SKM-1 treated with dmso at 0.1 percent for 144 hours (cell line): ENCODE data around the gene TPPP2.
"Not testable (repeated sequence)": the region's sequence is repeated elsewhere in the genome, so short reads cannot be mapped to it uniquely, and the experiment has no call there.

ENCODE experiments used
- DNase-seq: peaks from one replicate; lab custom pipeline; 2025; ENCODE audit not compliant: unreplicated experiment; lab: John Stamatoyannopoulos, UW

Gene TPPP2

DNA sequence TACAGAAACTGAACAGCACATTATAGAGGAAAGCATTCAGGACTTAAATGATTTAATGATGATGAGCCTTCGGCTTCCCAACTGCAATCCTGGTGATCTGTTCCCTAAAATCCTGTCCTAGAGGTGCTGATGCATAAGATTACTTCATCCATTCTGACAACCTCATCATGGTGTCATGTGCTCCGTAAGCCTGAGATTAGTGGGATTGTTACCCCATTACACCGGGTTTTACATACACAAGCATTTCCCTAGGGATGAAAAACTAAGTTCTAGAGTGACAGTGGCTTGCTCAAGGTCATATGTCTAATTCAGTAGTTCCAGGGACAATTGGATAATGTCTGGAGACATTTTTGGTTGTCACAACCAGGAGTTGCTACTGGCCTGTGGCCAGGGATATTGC lies 7.1 kb downstream of the TPPP2 start:
- DNase-seq, result no peak

DNA sequence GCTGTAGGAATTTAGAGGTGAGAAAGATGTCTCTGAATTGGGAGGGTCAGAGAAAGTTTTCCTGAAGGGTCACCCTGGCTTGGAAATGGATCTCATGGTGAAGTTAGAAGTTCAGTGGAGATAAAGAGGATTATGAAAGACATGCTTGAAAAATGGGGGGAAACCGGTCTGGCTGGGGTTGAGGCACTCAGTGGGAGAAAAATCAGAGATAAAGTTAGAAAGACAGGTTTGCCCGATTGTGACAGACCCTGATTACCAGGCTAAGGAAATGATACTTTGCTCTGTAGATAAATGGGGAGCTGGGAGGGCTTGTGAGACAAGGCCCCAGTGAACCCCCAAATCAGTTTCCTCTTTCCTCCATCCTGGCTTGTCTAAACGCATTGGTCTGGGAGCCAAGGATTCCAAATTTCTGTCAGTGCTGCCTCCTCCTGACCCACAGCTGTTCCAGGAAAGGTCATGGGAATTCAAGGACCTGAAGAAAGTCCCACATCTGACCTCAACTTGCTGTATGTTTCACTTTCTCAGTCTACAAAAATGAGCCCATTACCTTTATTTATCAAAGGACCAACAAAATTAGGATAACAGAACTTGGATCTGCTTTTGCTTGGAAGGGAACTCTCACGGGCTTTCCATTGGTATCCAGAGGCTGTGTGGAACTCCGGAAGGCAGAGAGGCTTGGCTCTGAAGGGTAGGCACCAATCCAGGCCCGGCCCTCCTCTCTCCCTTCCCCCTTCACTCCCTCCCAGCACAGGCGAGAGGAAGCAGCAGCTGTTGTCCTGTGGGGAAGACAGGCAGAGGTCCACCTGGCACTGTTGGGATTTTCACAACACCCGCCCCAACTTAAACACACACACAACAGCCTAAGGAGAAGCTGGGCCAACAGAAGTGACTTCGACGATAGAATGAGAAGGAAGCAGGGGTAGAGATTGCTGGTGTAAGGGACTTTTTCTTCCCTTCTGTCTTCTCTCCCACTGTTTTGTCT lies 8.7 kb downstream of the TPPP2 start:
- DNase-seq, result no peak

DNA sequence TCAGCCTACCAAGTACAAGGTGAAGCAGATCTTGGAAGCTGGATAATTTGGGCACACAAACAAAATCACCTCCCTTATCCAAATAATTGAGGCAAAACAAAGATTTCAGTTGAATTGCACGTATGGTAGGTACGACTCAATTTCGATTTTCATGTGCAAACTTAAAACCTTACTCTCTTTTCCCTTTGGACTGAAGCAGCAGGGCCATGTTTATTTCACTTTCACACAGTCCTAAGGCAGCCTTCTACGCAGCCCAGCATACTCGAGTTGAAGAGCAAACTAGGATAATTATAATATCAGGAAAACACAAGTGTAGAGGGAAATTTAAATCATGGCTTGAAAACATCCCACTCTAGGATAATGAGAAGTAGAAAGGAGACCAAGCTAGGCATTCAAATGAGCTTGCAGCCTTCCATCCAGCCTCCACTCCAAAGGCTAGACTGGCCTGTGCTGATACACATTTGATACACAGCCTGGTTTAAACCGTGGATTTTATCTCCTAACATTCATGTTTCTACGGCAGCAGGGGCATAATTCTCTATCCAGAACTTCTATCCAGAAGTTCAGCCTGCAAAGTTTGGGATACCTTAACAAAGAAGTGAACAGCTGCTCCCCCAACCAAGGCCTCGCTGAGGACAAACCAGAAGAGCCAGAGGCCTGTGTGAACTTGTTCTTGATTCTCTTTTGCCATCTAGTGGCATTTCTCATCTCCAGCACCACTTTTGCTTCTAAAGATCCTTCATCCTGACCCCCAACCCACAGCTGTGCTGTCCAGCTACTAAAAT lies 9.8 kb downstream of the TPPP2 start:
- peak; percentile 27 for DNase-seq

DNA sequence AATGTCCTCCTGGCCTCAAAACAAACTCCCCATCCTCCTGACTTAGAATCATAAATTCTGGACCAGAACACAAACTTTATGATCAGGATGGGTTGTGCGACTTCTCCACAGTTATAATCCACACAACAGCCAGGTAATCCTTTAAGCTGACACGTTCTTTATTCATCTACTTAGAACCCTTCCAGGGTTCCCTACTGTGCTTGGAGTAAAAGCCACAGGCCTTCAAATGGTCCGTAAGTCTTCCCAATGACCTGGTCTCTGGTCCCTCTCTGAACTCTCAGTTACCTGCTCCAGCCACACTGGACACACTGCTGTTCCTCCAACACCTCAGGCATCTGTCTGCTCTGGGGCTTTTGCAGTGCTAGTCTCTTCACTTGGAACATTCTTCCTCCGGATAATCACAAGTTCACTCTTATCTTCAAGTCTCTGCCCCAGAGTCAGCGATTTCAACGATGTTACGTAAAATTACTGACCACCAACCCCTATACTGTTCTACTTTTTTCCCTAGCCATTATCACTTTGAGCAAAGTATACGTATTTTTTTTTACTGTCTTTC lies 10.4 kb downstream of the TPPP2 start:
- no peak for DNase-seq

DNA sequence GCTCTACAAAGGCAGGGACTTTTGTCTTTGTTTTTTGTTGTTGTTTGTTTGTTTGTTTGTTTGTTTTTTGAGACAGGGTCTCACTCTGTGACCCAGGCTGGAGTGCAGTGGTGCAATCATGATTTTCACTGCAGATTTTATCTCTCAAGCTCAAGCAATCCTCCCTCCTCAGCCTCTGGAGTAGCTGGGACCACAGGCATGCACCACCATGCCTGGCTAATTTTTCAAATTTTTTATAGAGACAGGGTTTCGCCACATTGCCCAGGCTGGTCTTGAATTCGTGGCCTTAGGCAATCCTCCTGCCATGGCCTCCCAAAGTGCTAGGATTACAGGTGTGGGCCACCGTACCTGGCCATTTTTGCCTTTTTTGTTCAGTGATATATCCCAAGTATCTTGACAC lies 10.9 kb downstream of the TPPP2 start:
- not testable (repeated sequence) for DNase-seq

DNA sequence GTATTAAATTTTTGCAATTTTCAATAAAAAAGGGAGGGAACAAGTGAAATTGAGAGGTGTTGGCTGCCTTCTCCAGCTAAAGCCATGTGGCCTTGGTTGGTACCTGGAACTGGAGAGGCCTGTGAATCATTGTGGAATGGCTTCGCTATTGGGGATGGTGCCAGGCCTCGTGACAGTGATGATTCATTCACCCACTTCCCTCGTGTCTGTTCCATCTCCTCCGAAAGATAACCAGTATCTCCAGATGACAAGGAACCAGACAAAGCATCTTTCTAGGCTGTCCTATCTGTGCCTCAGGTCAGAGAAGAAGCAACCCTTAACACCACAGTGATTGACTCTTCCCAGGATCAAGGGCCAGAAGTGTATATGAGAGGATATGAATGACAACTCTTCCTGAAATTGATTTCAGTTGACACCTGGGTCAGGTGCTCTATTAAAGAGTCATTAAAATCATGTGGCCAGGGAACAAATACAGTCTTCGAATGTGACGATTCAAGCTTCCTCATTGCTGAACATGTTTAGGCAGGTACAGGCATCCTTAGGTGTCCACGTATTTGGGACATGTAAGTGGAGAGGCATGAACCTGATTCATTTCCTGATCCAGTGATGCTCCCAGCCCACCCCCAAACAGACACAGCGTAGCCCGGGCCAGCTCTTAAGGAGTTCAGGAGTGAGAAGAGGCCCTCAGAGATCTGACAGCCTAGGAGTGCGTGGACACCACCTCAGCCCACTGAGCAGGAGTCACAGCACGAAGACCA lies 11.8 kb downstream of the TPPP2 start, which contains the start of gene RNASE7:
TSS of gene RNASE7 (plus strand) at position 687 of the 758 bp plus-strand sequence. CDS start 631 bp downstream, outside the sequence.
- DNase-seq, result no peak

DNA sequence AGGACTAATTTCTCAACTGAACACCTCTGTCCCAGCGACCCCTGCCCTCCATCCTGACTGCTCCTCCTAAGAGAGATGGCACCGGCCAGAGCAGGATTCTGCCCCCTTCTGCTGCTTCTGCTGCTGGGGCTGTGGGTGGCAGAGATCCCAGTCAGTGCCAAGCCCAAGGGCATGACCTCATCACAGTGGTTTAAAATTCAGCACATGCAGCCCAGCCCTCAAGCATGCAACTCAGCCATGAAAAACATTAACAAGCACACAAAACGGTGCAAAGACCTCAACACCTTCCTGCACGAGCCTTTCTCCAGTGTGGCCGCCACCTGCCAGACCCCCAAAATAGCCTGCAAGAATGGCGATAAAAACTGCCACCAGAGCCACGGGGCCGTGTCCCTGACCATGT lies 12.9 kb downstream of the TPPP2 start:
- no peak for DNase-seq

DNA sequence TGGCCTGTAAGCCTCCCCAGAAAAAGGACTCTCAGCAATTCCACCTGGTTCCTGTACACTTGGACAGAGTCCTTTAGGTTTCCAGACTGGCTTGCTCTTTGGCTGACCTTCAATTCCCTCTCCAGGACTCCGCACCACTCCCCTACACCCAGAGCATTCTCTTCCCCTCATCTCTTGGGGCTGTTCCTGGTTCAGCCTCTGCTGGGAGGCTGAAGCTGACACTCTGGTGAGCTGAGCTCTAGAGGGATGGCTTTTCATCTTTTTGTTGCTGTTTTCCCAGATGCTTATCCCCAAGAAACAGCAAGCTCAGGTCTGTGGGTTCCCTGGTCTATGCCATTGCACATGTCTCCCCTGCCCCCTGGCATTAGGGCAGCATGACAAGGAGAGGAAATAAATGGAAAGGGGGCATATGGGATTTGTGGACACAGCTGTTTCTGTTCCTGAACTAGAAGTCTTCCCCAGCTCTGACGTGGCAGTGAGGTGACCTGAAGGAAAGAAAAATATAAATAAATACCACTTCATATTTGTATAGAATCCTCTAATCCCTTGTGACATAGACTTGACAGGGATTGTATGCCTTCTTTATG lies 13.5 kb downstream of the TPPP2 start:
- DNase-seq, result no peak

DNA sequence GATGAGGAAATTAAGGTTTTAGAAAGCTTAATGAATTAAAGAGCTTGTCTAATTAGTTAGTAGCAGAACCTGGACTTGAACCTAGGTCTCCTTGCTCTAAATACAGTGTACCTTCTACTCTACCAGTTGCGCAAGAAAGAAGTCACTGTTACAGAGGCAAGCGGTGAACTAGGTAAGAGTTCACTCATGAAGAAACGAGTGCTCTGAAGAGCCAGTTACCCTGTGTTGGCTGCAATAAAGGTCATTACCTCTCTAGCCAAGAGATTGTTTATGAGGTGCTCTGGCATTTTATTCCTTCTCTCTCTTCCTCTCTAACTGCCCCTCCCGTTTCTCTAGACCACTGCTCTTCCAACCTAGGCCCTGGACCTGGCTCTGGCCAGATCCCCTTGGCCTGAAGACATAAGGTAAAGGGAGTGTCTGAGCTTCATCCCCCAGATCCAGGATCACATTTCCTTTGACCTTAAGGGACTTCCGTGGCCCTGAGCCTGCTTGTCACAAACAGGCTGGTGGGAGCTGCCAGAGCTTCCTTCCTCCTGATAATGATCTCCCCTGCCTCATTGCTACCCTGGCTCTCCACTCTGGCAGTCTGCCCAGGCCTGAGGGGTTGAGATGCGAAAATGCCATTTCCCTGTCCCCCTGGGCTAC lies 14.1 kb downstream of the TPPP2 start:
- peak; percentile 39 for DNase-seq

DNA sequence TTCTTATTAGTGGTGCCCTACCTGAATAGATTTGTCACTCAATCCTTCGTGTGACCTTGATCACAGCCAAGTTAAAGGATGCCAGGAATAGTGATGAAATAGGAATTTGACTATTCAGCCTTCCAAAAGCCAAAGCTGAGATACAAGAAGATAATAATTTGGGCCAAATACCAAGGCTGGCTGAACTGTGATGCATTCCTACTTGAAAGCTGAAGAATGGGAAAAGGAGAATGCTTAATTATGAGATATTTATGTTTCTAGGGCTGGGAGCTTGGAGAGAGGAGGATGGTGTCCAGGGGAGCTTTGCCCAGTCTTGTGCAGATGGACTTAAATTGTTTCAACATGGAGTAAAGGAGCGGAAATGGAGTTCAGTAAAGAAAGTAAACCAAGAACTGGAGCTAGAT lies 17.4 kb downstream of the TPPP2 start:
- no peak for DNase-seq

DNA sequence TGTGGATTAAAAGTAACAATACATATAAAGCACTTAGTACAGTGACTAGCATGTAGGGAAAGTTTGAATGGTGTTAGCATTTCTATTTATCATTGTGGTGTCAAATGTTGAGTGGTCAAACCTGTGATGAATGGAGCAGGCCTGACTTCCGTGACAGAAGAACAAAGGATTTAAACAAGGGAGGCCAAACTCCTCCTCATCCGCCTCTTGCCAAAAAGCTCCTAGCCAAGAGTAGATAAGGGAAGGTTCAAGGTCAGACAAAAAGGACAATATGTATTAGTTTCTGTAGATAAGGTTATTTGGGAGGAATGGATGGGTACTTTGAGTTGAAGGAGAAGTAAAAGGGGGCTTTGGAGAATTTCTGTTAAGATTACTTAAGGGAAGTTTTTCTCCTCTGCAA lies 18.6 kb downstream of the TPPP2 start:
- no peak for DNase-seq

DNA sequence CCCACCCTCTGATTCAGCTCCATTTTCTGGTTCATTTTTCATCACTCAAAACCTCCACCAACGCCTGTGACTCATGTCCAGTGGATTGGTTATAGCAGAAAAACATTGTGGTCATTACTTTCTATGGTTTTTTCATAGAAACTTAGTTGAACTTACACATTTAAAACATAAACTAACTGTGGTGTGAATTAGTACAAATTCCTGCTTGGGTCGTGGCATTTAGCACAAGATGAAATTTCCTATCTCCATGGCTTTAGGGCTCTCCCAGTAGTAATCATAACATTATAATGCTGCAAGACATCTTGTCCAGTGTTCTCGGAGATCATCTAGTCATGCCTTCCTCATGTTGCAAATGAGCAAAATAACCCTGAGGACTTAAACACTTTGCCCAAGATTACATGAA lies 19.3 kb downstream of the TPPP2 start:
- no peak for DNase-seq

DNA sequence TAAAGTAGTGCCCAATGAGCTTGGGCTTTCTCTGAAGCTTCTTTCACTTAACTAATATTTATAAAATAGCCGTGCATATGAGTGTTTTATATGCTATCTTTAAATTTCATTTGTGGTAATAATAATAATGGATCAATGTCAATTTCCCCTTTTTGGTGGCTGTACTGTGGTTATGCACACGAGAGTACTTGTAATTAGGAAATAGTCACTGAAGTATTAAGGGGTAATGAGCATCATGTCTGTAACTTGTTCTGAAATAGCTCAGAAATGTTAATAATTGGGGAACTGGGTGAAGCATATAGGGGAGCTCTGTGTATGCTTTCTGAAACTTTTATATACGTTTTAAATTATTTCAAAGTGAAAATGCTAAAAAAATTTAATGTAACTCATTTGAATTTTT lies 20.6 kb downstream of the TPPP2 start:
- DNase-seq, result no peak

DNA sequence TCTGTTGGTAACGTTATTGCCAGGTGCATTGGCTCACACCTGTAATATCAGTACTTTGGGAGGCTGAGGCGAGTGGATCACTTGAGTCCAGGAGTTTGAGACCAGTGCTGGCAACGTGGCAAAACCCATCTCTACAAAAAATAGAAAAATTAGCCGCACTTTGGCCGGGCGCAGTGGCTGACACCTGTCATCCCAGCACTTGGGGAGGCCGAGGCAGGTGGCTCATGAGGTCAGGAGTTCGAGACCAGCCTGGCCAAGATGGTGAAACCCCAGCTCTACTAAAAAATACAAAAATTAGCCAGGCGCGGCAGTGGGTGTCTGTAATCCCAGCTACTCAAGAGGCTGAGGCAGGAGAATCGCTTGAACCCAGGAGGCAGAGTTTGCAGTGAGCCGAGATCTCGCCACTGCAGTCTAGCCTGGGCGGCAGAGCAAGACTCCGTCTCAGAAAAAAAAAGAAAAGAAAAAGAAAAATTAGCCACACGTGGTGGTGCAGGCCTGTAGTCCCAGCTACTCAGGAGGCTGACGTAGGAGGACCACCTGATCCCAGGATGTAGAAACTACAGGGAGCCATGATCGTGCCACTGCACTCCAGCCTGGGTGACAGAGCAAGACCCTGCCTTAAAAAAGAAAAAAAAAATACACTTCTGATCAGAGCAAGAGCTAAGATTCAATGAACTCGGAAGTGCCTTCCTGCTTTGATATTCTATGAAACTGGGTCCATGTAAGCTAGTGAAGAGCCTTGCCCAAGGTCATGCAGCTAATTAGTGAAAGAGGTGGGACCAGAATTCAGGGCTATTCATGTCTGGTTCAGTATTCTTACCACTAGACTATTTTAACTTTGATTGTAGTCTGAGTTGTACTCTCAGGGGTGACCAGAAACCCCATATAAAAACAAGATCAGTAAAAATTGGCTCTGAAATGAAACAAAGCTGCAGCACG lies 23.4 kb downstream of the TPPP2 start:
- no peak for DNase-seq

DNA sequence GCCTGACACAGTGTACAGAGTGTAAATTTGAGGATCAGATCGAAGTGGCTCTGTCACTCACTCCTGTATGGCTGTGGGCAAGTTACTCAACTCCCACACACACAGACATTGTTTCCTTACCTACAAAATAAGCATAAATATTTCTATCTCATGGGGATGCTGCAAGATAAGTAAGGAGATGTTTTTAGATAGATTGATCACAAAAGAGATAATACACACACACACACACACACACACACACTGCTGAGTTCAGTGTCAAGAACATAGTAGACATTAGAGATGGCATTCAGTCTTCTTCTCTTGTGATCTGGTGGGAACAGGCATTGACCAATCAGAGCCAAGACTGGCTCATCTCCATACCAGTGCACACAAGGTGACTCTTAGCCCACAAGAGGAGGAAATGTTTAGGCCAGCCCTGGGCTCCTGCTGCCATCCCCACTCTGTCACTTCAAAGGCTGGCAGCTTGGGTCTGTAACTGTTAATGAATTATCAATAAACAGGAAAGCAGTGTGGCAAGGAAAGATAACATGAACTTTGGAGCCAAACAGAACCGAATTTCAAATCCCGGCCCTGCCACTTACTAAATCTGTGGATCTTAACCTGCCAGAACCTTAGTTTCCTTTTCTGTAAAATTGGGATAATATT lies 24.2 kb downstream of the TPPP2 start:
- no peak for DNase-seq

DNA sequence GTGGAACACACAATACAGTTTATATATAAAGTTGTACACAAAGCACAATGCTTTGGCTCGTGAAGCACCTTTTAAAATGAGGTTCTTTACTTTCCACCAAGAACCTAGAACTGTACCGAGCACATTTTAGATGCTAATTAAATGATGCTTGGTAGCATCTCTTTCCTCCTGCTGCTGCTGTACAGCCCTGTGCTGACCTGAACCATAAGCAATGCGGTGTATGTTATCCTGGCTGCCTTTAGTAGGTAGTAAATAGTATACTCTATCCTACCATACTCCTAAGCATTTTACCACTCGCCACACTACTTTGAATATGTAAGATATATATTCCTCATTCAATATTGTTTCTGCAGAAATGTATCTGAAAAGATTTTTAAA lies 24.7 kb downstream of the TPPP2 start:
- DNase-seq, result no peak

DNA sequence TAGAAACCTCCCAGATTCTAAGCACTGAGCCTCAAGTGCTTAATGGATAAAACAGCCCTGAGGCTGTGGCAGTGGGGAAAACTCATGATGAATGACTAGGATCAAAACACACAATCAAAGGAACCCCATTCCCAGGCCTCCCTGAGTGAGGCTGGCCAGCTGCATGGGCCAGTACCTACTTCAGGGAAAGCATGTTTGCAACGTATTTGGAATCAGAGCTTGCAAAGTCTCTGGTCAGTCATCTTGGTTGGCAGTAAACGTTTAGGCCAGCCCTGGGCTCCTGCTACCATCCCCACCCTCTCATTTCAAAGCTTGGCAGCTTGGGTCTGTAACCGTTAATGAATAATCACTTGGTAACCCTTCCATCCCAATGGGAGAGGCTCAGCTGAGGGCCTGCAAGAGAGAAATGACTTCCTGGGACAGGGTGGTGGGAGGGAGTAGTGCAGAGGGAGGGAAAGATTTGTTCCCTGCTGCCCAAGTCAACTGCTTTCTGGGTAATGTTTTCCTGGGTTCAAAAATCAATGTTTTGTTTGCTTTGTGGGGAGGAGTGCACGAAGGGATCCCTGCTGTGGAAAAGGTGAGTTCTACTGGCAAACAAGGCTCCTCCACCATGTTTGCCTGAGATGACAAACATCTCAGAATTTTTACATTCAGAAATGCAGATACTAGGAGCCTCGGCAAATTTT lies 25.6 kb downstream of the TPPP2 start:
- DNase-seq, result no peak
